Ramos (cell line): ENCODE data around the gene NLRP12.

ENCODE experiments used
- in situ Hi-C: fragments of 300-500 bp; cut with MboI; formaldehyde crosslinking; loops from one replicate; pipeline ENCODE4 v1.14.3; 2022; ENCODE audit warnings: low sequenced_read_pairs; ENCODE audit not compliant: unreplicated experiment

Gene NLRP12

GRCh38 chr19:53838446-53838845, 14.3 kb upstream of the NLRP12 start:
- in situ Hi-C loops = loop anchor here (25.0 kb wide), 1 partner anchor 399 kb away; the partner anchor contains the start of gene LILRA6

- in situ Hi-C loops = loop anchor here (25.0 kb wide), 1 partner anchor 404 kb away; the partner anchor contains the start of gene LILRA6
Observed at GRCh38 chr19:53832861-53833260, 8.7 kb upstream of the NLRP12 start.

GRCh38 chr19:53828531-53828930, 4.4 kb upstream of the NLRP12 start:
- in situ Hi-C loops = loop anchor here (25.0 kb wide), 1 partner anchor 409 kb away; the partner anchor contains the start of gene LILRA6

- in situ Hi-C loops = loop anchor here (25.0 kb wide), 1 partner anchor 410 kb away; the partner anchor contains the start of gene LILRA6
Observed at GRCh38 chr19:53826876-53827275, 2.8 kb upstream of the NLRP12 start.

GRCh38 chr19:53823380-53824120, 564 bp downstream of the NLRP12 start:
- in situ Hi-C loops = no loop called here

GRCh38 chr19:53819861-53820260, 4.3 kb downstream of the NLRP12 start:
- in situ Hi-C loops = no loop called here

- in situ Hi-C loops = no loop called here
Observed at GRCh38 chr19:53818756-53819155, 5.4 kb downstream of the NLRP12 start.

- in situ Hi-C loops = no loop called here
Observed at GRCh38 chr19:53813996-53814395, 10.1 kb downstream of the NLRP12 start.

GRCh38 chr19:53812335-53812734, 11.8 kb downstream of the NLRP12 start:
- in situ Hi-C loops = no loop called here

GRCh38 chr19:53810891-53811290, 13.2 kb downstream of the NLRP12 start:
- in situ Hi-C loops = no loop called here

GRCh38 chr19:53810187-53810546, 13.9 kb downstream of the NLRP12 start:
- in situ Hi-C loops = no loop called here

GRCh38 chr19:53809518-53810186, 14.5 kb downstream of the NLRP12 start:
- in situ Hi-C loops = no loop called here

- in situ Hi-C loops = no loop called here
Observed at GRCh38 chr19:53808710-53809125, 15.4 kb downstream of the NLRP12 start.

- in situ Hi-C loops = no loop called here
Observed at GRCh38 chr19:53801257-53801656, 22.9 kb downstream of the NLRP12 start.

- in situ Hi-C loops = no loop called here
Observed at GRCh38 chr19:53795019-53795418, 29.1 kb downstream of the NLRP12 start.

- in situ Hi-C loops = no loop called here
Observed at GRCh38 chr19:53792721-53793433, 31.2 kb downstream of the NLRP12 start.

GRCh38 chr19:53789708-53790678, 34.1 kb downstream of the NLRP12 start:
- in situ Hi-C loops = no loop called here

- in situ Hi-C loops = no loop called here
Observed at GRCh38 chr19:53787266-53787665, 36.8 kb downstream of the NLRP12 start.

GRCh38 chr19:53786744-53787143, 37.4 kb downstream of the NLRP12 start:
- in situ Hi-C loops = no loop called here
